HUES64 (cell line): ENCODE results near the gene C14orf39.
"Not testable (repeated sequence)": the region's sequence is repeated elsewhere in the genome, so short reads cannot be mapped to it uniquely, and the experiment has no call there.

ENCODE experiments used
- H3K27ac ChIP-seq: 2 replicates; pipeline ENCODE4 v1.7.0; 2013; ENCODE audit warnings: low read depth, low read length, inconsistent platforms
- H3K27me3 ChIP-seq: 2 replicates; pipeline ENCODE4 v1.6.1; 2013; ENCODE audit warnings: mild to moderate bottlenecking, low read length; ENCODE audit not compliant: insufficient read depth
- H3K36me3 ChIP-seq: 2 replicates; pipeline ENCODE4 v1.6.1; 2013; ENCODE audit warnings: mild to moderate bottlenecking, low read length; ENCODE audit not compliant: insufficient read depth
- H3K4me1 ChIP-seq: 2 replicates; pipeline ENCODE4 v1.6.1; 2013; ENCODE audit warnings: mild to moderate bottlenecking, low read length, moderate library complexity; ENCODE audit not compliant: insufficient read depth
- H3K4me3 ChIP-seq: 2 replicates; pipeline ENCODE4 v1.5.1; 2013; ENCODE audit warnings: mild to moderate bottlenecking, low read length, moderate library complexity
- H3K9ac ChIP-seq: 2 replicates; pipeline ENCODE4 v1.6.1; 2013; ENCODE audit warnings: mild to moderate bottlenecking, low read depth, low read length
- H3K9me3 ChIP-seq: 2 replicates; pipeline ENCODE4 v1.6.1; 2013; ENCODE audit warnings: low read depth, low read length; ENCODE audit not compliant: insufficient read depth
- WGBS: fragments of 150-250, 120-280 bp; methylation state at CpG from one replicate; pipeline ENCODE4 v1.1.7; 2013; ENCODE audit warnings: missing lambda C conversion rate; 5-methylcytosine and 5-hydroxymethylcytosine counted together

The C14orf39 gene

DNA sequence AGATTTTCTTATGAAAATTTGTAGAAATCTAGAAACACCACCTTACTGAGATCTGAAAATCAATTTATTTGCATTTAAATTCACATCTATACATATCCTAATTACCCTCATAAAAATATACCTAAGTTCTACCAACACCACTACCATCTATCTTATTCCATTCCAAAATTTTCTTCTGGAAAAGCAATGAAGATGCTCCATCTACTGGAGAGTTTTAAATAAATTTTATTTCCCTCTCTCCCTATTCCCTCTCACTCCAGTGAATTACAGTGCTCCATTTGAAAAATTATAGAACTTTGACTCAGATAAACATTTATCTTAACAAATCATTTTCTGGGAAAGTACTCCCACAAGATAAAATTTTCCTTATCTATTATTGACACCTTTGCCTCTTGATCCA lies 2.3 kb upstream of the C14orf39 start:
- Histone ChIP-seq H3K4me3 (no peak overlapping the region), H3K36me3 (no peaks in the 10 kb centered on the region), H3K27ac (no peak overlapping the region), H3K27me3 (peaks cover 68% of the 10 kb centered on the region), H3K9me3 (no peaks in the 10 kb centered on the region), H3K9ac (no peak overlapping the region), H3K4me1 (peaks cover 8% of the 10 kb centered on the region; the same call in 1 of the 2 replicates)

DNA sequence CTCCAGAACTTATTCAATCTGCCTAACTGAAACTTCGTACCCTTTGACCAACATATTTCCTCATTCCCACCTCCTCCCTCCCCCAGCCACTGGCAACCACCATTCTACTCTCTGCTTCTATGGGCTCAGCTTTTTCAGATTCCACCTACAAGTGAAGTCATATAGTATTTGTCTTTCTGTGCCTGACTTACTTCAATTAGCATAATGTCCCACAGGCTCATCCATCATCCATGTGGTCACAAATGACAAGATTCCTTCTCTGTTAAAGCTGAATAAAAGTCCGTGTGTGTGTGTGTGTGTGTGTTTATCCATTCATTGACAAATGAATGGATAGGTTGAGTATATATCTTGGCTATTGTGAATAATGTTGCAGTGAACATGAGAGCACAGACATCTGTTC lies 1.3 kb upstream of the C14orf39 start:
- H3K4me3 ChIP-seq = no peak overlapping the region
- no peaks in the 10 kb centered on the region for H3K9me3 ChIP-seq
- WGBS = 48% methylated on average over 2 of the region's 2 CpGs
- H3K4me1 ChIP-seq = peaks cover 8% of the 10 kb centered on the region; the same call in 1 of the 2 replicates
- no peak overlapping the region for H3K27ac ChIP-seq
- peaks cover 68% of the 10 kb centered on the region for H3K27me3 ChIP-seq
- no peaks in the 10 kb centered on the region for H3K36me3 ChIP-seq
- H3K9ac ChIP-seq = no peak overlapping the region

- WGBS = 4% methylated on average over 25 of the region's 25 CpGs
Observed at GRCh38 chr14:60485057-60485597, 736 bp downstream of the C14orf39 start.

DNA sequence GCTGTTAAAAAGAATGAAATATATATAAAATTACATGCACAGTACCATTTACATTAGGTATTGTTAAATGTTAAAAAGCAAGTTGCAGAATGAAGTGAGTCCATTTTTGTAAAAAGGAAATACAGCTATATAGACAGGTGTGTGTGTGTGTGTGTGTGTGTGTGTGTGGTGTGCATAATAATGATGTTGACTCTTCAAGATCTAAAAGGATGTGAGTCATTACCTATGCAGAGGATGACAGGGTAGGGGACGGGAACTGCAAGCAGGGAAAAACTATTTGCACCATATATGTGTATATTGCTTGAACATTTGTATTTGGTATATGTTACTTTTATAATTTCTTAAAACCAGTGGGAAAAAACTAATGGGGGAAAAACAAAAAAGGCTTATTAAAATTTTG lies 3.1 kb downstream of the C14orf39 start:
- H3K9ac ChIP-seq = no peak overlapping the region
- H3K27me3 ChIP-seq = peaks cover 36% of the 10 kb centered on the region
- H3K4me1 ChIP-seq = peaks cover 8% of the 10 kb centered on the region; the same call in 1 of the 2 replicates
- H3K27ac ChIP-seq = no peak overlapping the region
- no peaks in the 10 kb centered on the region for H3K36me3 ChIP-seq
- WGBS = no CpG with 5 or more reads among the region's 1 CpG
- H3K9me3 ChIP-seq = peaks cover 3% of the 10 kb centered on the region; the same call in 1 of the 2 replicates
- no peak overlapping the region for H3K4me3 ChIP-seq

More at GRCh38 chr14:60485057-60485597, 736 bp downstream of the C14orf39 start:
- H3K36me3 ChIP-seq = no peaks in the 10 kb centered on the region
- H3K27me3 ChIP-seq = peaks cover 60% of the 10 kb centered on the region
- peaks cover 3% of the 10 kb centered on the region; the same call in 1 of the 2 replicates for H3K9me3 ChIP-seq
- peak overlapping the region; percentile 75 for H3K9ac ChIP-seq
- H3K27ac ChIP-seq = no peak overlapping the region
- peak overlapping the region; percentile 63 for H3K4me3 ChIP-seq
- H3K4me1 ChIP-seq = peaks cover 8% of the 10 kb centered on the region; the same call in 1 of the 2 replicates

GRCh38 chr14:60480248-60480647 lies 5.6 kb downstream of the C14orf39 start:
- 94% methylated on average over 7 of the region's 7 CpGs for WGBS
- H3K36me3 ChIP-seq, H3K9ac ChIP-seq, H3K4me1 ChIP-seq, H3K27ac ChIP-seq, H3K9me3 ChIP-seq, H3K4me3 ChIP-seq: not testable (repeated sequence)
- peaks cover 11% of the 10 kb centered on the region for H3K27me3 ChIP-seq

GRCh38 chr14:60455875-60456274 lies 30.0 kb downstream of the C14orf39 start:
- Histone ChIP-seq H3K27ac (no peak overlapping the region), H3K27me3 (0 out of 2 replicates have a peak, but pooled peaks cover 4% of the 10 kb centered on the region), H3K9me3 (no peaks in the 10 kb centered on the region), H3K4me3 (no peak overlapping the region), H3K36me3 (no peaks in the 10 kb centered on the region), H3K9ac (no peak overlapping the region), H3K4me1 (no peaks in the 10 kb centered on the region)
- WGBS = 75% methylated on average over 3 of the region's 4 CpGs

GRCh38 chr14:60430276-60430675 lies 55.6 kb downstream of the C14orf39 start:
- Histone ChIP-seq H3K27ac (no peak overlapping the region), H3K27me3 (no peaks in the 10 kb centered on the region), H3K36me3 (no peaks in the 10 kb centered on the region), H3K4me1 (no peaks in the 10 kb centered on the region), H3K4me3 (no peak overlapping the region), H3K9me3 (peaks cover 11% of the 10 kb centered on the region), H3K9ac (no peak overlapping the region)
- 77% methylated on average over 2 of the region's 2 CpGs for WGBS

GRCh38 chr14:60420050-60420449 lies 65.8 kb downstream of the C14orf39 start:
- 83% methylated on average over 5 of the region's 5 CpGs for WGBS
- H3K36me3 ChIP-seq = no peaks in the 10 kb centered on the region

DNA sequence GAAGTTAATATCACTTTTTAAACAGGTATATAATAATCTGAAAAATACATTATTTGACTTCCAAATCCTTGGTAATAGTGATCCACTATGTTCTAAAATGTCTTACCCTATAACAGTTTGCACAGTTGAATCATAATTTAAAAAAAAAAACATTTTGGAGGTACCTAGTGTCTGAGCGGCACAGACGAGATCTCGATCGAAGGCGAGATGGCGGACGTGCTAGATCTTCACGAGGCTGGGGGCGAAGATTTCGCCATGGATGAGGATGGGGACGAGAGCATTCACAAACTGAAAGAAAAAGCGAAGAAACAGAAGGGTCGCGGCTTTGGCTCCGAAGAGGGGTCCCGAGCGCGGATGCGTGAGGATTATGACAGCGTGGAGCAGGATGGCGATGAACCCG lies 88.3 kb downstream of the C14orf39 start:
- H3K9me3 ChIP-seq, H3K4me3 ChIP-seq, H3K36me3 ChIP-seq, H3K4me1 ChIP-seq, H3K27me3 ChIP-seq, H3K27ac ChIP-seq, H3K9ac ChIP-seq: not testable (repeated sequence)
- WGBS = 96% methylated on average over 22 of the region's 22 CpGs

More at GRCh38 chr14:60420050-60420449, 65.8 kb downstream of the C14orf39 start:
- Histone ChIP-seq H3K27ac (no peak overlapping the region), H3K4me1 (peaks cover 5% of the 10 kb centered on the region; the same call in 1 of the 2 replicates), H3K4me3 (no peak overlapping the region), H3K9ac (no peak overlapping the region), H3K27me3 (no peaks in the 10 kb centered on the region), H3K9me3 (no peaks in the 10 kb centered on the region)

- no peak overlapping the region for H3K27ac ChIP-seq
- 82% methylated on average over 2 of the region's 2 CpGs for WGBS
- H3K36me3 ChIP-seq = no peaks in the 10 kb centered on the region
- no peak overlapping the region for H3K9ac ChIP-seq
- H3K4me3 ChIP-seq = no peak overlapping the region
- H3K27me3 ChIP-seq = no peaks in the 10 kb centered on the region
- H3K9me3 ChIP-seq = no peaks in the 10 kb centered on the region
- H3K4me1 ChIP-seq = no peaks in the 10 kb centered on the region
Observed at GRCh38 chr14:60396718-60397343, 89.0 kb downstream of the C14orf39 start.
